GM19324 (cell line): ENCODE results near the gene CHRD.

Experiments used
- ATAC-seq: cut with Tn5 transposase; IDR thresholded peaks from one replicate; pipeline ENCODE4 v1.9.1; 2021; ENCODE audit warnings: mild to moderate bottlenecking, moderate library complexity; ENCODE audit not compliant: unreplicated experiment, low FRiP score

CHRD gene

GRCh38 chr3:184346480-184347190 is 33.2 kb upstream of the CHRD start:
- ATAC-seq = no peak

GRCh38 chr3:184347321-184348056 is 32.4 kb upstream of the CHRD start:
- no peak for ATAC-seq

GRCh38 chr3:184348057-184348382 is 31.8 kb upstream of the CHRD start:
- ATAC-seq = no peak

- no peak for ATAC-seq
These were observed 30.0 kb upstream of the CHRD start for GRCh38 chr3:184349563-184350470.

GRCh38 chr3:184350618-184351017 is 29.2 kb upstream of the CHRD start:
- no peak for ATAC-seq

- ATAC-seq = no peak
These were observed 28.2 kb upstream of the CHRD start for GRCh38 chr3:184351511-184352148.

- ATAC-seq = no peak
These were observed 27.6 kb upstream of the CHRD start for GRCh38 chr3:184352149-184352785.

GRCh38 chr3:184352897-184353545 is 26.8 kb upstream of the CHRD start:
- ATAC-seq = no peak

GRCh38 chr3:184353546-184353941 is 26.3 kb upstream of the CHRD start:
- no peak for ATAC-seq

- no peak for ATAC-seq
These were observed 25.6 kb upstream of the CHRD start for GRCh38 chr3:184354121-184354728.

GRCh38 chr3:184354754-184355153 is 25.1 kb upstream of the CHRD start:
- ATAC-seq = no peak

GRCh38 chr3:184355261-184356040 is 24.4 kb upstream of the CHRD start:
- ATAC-seq = no peak

GRCh38 chr3:184357248-184358123 is 22.4 kb upstream of the CHRD start:
- no peak for ATAC-seq

- ATAC-seq = no peak
These were observed 21.6 kb upstream of the CHRD start for GRCh38 chr3:184358124-184358767.

- ATAC-seq = no peak
These were observed 20.9 kb upstream of the CHRD start for GRCh38 chr3:184358921-184359350.

GRCh38 chr3:184359610-184360009 is 20.2 kb upstream of the CHRD start:
- no peak for ATAC-seq
